HG03097 (cell line): ENCODE results near the gene CAVIN3.

Experiments
- ATAC-seq: cut with Tn5 transposase; IDR thresholded peaks from one replicate; pipeline ENCODE4 v1.9.1; 2021; ENCODE audit not compliant: unreplicated experiment, low FRiP score

Gene CAVIN3

DNA sequence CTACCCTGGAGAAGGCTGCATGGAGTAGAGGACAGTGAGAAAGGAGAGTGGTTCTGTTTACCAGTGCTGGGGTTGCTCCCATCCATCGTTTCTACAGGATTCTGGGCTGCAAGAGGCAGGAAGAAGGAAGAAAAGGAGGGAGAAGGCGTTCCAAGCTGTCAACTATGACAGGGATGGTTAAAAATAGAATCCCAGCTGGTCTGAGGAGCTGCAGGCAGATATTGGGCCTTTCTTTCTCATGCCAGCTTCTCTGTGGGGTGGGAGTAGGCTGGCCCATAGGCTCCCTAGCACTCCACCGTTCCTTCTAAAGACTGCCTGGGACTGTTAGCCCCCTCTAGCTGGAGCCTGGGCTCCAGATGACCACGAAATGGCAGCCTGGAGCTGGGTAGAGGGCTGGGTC, 47.1 kb downstream of the CAVIN3 start:
- ATAC-seq = no peak

DNA sequence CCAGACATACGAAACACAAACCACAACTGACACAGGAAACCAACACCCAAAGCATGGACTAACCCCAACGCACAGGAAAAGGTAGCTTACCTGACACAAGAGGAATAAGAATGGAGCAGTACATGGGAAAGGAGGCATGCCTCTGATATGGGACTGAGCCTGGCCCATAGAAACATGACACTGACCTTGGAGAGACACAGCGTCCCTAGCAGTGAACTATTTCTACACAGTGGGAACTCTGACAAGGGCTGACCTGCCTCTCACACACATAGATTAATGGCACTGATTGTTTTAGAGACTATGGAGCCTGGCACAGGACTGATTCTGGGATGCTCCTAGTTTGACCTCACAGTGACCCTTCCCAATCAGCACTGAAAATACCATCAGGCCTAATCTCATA, 48.7 kb downstream of the CAVIN3 start:
- ATAC-seq = no peak

DNA sequence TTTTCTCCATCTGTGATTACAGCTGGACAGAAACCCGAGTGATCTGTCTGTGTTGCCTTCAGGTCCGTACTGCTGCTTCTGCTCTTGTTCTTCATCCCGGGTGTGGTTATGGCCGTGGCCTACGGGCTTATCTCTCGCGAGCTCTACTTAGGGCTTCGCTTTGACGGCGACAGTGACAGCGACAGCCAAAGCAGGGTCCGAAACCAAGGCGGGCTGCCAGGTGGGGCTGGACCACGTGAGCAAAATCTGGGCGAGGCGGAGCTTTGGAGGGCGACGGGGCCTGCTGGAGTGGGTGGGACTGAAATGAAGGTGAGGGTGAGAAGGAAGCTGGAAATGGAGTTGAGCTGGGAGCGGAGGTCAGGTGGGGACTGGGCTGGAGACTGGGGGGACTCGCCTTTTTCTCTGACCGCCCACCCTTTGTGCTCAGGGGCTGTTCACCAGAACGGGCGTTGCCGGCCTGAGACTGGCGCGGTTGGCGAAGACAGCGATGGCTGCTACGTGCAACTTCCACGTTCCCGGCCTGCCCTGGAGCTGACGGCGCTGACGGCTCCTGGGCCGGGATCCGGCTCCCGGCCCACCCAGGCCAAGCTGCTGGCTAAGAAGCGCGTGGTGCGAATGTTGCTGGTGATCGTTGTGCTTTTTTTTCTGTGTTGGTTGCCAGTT, 49.6 kb downstream of the CAVIN3 start:
- ATAC-seq = no peak

DNA sequence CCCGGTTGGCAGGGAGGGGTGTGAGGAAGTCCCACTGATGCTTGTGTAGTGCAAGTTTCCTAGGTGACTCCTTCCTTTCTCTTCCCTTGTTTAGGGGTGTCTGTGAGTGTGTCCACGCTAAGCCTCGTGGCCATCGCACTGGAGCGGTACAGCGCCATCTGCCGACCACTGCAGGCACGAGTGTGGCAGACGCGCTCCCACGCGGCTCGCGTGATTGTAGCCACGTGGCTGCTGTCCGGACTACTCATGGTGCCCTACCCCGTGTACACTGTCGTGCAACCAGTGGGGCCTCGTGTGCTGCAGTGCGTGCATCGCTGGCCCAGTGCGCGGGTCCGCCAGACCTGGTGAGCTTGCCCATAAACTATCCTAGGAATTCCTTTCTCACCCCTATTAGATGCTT, 50.3 kb downstream of the CAVIN3 start:
- ATAC-seq = no peak
